Neural cell (in vitro differentiated cells): Measurements from ENCODE around the gene ATP1A2. TPM values are rescaled to one million over a fixed set of nuclear protein-coding genes. Genes with fewer than 3 reads are reported as not detected.

Experiments
- H2AFZ ChIP-seq: fragments of 200-600, 300-800 bp; sonication (generic), shearing (Covaris generic); 2 replicates; pipeline ENCODE4 v1.6.0; 2014; ENCODE audit warnings: low read depth, mild to moderate bottlenecking, antibody characterized with exemption, low read length, moderate library complexity
- H3F3A ChIP-seq: fragments of 200-600 bp; shearing (Covaris generic); 2 replicates; pipeline ENCODE4 v1.6.1; 2016; ENCODE audit warnings: mild to moderate bottlenecking, moderate library complexity, mixed read lengths, antibody characterized with exemption, low read length; ENCODE audit not compliant: insufficient read depth, poor library complexity, severe bottlenecking
- H3K27ac ChIP-seq: fragments of 200-600, 300-800 bp; sonication (generic), shearing (Covaris generic); 2 replicates; pipeline ENCODE4 v1.5.1; 2014; ENCODE audit warnings: mild to moderate bottlenecking, low read length, moderate library complexity
- H3K27me3 ChIP-seq: fragments of 300-800, 200-600 bp; sonication (generic), shearing (Covaris generic); 2 replicates; pipeline ENCODE4 v1.6.0; 2014; ENCODE audit warnings: mild to moderate bottlenecking, low read depth, low read length, moderate library complexity; ENCODE audit not compliant: insufficient read depth
- H3K36me3 ChIP-seq: fragments of 300-800, 200-600 bp; sonication (generic), shearing (Covaris generic); 2 replicates; pipeline ENCODE4 v1.5.1; 2014; ENCODE audit warnings: mild to moderate bottlenecking, antibody characterized with exemption, low read length, moderate library complexity; ENCODE audit not compliant: insufficient read depth
- H3K4me2 ChIP-seq: fragments of 300-800, 200-600 bp; sonication (generic), shearing (Covaris generic); 2 replicates; pipeline ENCODE4 v1.6.0; 2014; ENCODE audit warnings: mild to moderate bottlenecking, low read length
- H3K4me3 ChIP-seq: fragments of 300-800, 200-600 bp; sonication (generic), shearing (Covaris generic); 2 replicates; pipeline ENCODE4 v1.5.1; 2014; ENCODE audit warnings: mild to moderate bottlenecking, low read length, moderate library complexity
- H3K79me2 ChIP-seq: fragments of 200-600 bp; shearing (Covaris generic); replicated peaks from 2 replicates; pipeline ENCODE4 v1.6.0; 2014; ENCODE audit warnings: mild to moderate bottlenecking, low read length, moderate library complexity; ENCODE audit not compliant: insufficient read depth
- H3K9ac ChIP-seq: fragments of 300-800, 200-600 bp; sonication (generic), shearing (Covaris generic); 2 replicates; pipeline ENCODE4 v1.6.1; 2016; ENCODE audit warnings: mild to moderate bottlenecking, low read length, mixed read lengths
- H3K9me2 ChIP-seq: fragments of 200-600 bp; shearing (Covaris generic); 2 replicates; pipeline ENCODE4 v1.6.1; 2016; ENCODE audit warnings: mild to moderate bottlenecking, low read length, mixed read lengths; ENCODE audit not compliant: insufficient read depth
- H3K9me3 ChIP-seq: fragments of 200-600, 300-800 bp; sonication (generic), shearing (Covaris generic); 2 replicates; pipeline ENCODE4 v1.6.1; 2016; ENCODE audit warnings: mild to moderate bottlenecking, mixed run types, low read length, moderate library complexity, mixed read lengths
- H4K20me1 ChIP-seq: fragments of 200-600 bp; shearing (Covaris generic); 2 replicates; pipeline ENCODE4 v1.6.1; 2016; ENCODE audit warnings: mild to moderate bottlenecking, mixed run types; ENCODE audit not compliant: insufficient read depth
- EP300 ChIP-seq: fragments of 450-650 bp; conservative IDR thresholded peaks from 2 replicates; pipeline ENCODE4 v1.6.1; 2014; ENCODE audit warnings: antibody characterized with exemption, mild to moderate bottlenecking, moderate library complexity; ENCODE audit not compliant: poor library complexity, severe bottlenecking
- EZH2 ChIP-seq: fragments of 200-600, 300-800 bp; shearing (Covaris generic), sonication (generic); IDR thresholded peaks from 2 replicates; pipeline ENCODE4 v1.6.1; 2014; ENCODE audit warnings: antibody characterized with exemption, low read length, borderline replicate concordance, mild to moderate bottlenecking; ENCODE audit not compliant: insufficient read depth, poor library complexity, severe bottlenecking
- MXI1 ChIP-seq: fragments of 450-650 bp; conservative IDR thresholded peaks from 2 replicates; pipeline ENCODE4 v1.6.1; 2014; ENCODE audit warnings: antibody characterized with exemption, mild to moderate bottlenecking; ENCODE audit not compliant: poor library complexity, severe bottlenecking
- POLR2AphosphoS5 ChIP-seq: IDR thresholded peaks from 2 replicates; pipeline ENCODE4 v1.6.1; 2012
- RAD21 ChIP-seq: fragments of 450-650 bp; conservative IDR thresholded peaks from 2 replicates; pipeline ENCODE4 v1.6.1; 2014; ENCODE audit warnings: antibody characterized with exemption, mild to moderate bottlenecking, moderate library complexity
- SMC3 ChIP-seq: fragments of 450-650 bp; conservative IDR thresholded peaks from 2 replicates; pipeline ENCODE4 v1.6.1; 2014; ENCODE audit warnings: antibody characterized with exemption, mild to moderate bottlenecking, moderate library complexity; ENCODE audit not compliant: poor library complexity
- TAF1 ChIP-seq: IDR thresholded peaks from 2 replicates; pipeline ENCODE4 v1.6.1; 2012; ENCODE audit warnings: low read depth
- polyA plus RNA-seq: library from polyadenylated mRNA; depleted of rRNA; stranded (reverse); fragments of >200 nt; gene quantifications from 2 replicates; pipeline ENCODE4 v1.2.3, GENCODE V29; 2014
- TF ChIP-seq, protein P1 (sequence below): fragments of 450-650 bp; IDR thresholded peaks from 2 replicates; pipeline ENCODE4 v1.5.1; 2014; ENCODE audit warnings: antibody characterized with exemption, mild to moderate bottlenecking, moderate library complexity; ENCODE audit not compliant: poor library complexity, severe bottlenecking
- TF ChIP-seq, protein P2 (sequence below): IDR thresholded peaks from 2 replicates; pipeline ENCODE4 v1.6.1; 2012; ENCODE audit warnings: borderline replicate concordance

Gene ATP1A2
- polyA plus RNA-seq, 1 donor from 2014 or later, result 0.12 TPM

DNA sequence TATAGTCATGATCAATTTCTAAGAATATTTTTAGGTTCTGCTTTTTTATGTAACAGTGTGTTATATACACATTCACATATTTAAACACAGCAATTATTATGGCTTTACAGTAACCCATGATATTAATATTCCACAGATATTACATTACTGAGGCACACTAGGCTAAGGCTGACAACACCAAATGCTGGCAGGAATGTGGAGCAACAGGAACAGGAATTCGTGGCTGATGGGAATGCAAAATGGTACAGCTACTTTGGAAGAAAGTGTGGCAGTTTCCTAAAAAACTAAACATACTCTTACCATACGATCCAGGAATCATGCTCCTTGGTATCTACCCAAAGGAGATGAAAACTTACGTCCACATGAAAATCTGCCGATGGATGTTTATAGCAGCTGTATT, 36.1 kb upstream of the ATP1A2 start:
- Histone ChIP-seq H3K4me3 (no peak overlapping the region), H3K9me3 (no peaks in the 10 kb centered on the region), H3F3A (no peaks in the 10 kb centered on the region), H3K36me3 (no peaks in the 10 kb centered on the region), H3K27ac (no peak overlapping the region), H3K79me2 (no peaks in the 10 kb centered on the region), H3K27me3 (peaks cover 7% of the 10 kb centered on the region), H4K20me1 (no peaks in the 10 kb centered on the region), H3K9me2 (no peaks in the 10 kb centered on the region), H3K9ac (no peak overlapping the region), H2AFZ (no peak overlapping the region), H3K4me2 (no peak overlapping the region)
- TF ChIP-seq SMC3 (no peak), EP300 (no peak)

DNA sequence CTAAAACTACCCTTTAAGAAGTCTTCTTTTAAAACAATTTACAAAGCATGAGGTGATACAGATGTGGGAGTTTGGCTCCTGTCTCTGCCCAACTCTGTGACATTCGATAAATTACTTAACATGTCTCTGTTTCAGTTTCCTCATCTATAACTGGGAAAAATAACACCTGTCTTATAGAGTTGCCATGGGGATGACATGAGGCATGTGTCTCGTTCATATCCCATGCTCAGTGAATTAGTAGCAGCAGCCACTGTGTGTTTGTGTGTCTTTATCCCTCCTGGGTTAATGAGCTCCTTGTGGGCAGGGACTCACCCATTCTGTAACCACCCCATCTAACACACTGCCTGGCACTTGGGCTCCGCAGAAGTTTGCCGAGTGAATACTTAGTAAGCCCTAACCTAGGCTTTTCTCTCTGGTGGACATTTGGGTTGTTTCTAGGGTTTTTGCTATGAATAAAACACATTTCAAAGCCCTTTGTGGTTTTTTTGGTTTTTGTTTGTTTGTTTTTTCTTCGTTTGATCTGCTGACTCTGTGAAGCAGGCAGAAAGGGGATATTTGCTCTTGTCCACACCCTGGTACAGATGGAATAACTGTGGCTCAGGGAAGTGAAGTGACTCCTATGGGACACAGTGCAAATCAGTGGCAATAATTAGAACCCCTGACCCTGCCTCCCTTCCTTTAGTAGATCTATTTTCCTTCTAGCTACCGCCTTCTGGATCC, 35.0 kb upstream of the ATP1A2 start:
- Histone ChIP-seq H4K20me1 (no peaks in the 10 kb centered on the region), H3K36me3 (no peaks in the 10 kb centered on the region), H3K4me3 (peak overlapping the region; percentile 63), H3F3A (no peaks in the 10 kb centered on the region), H3K79me2 (no peaks in the 10 kb centered on the region), H3K9me2 (no peaks in the 10 kb centered on the region), H3K9ac (peak overlapping the region; percentile 52), H3K9me3 (no peaks in the 10 kb centered on the region), H3K4me2 (peak overlapping the region; percentile 47), H3K27me3 (peaks cover 7% of the 10 kb centered on the region), H2AFZ (peak overlapping the region; percentile 15), H3K27ac (peak overlapping the region; percentile 70)
- TF ChIP-seq EP300 (no peak), POLR2AphosphoS5 (no peak), SMC3 (no peak), EZH2 (no peak), RAD21 (no peak), TAF1 (no peak), MXI1 (no peak)
- TF ChIP-seq, protein P1, sequence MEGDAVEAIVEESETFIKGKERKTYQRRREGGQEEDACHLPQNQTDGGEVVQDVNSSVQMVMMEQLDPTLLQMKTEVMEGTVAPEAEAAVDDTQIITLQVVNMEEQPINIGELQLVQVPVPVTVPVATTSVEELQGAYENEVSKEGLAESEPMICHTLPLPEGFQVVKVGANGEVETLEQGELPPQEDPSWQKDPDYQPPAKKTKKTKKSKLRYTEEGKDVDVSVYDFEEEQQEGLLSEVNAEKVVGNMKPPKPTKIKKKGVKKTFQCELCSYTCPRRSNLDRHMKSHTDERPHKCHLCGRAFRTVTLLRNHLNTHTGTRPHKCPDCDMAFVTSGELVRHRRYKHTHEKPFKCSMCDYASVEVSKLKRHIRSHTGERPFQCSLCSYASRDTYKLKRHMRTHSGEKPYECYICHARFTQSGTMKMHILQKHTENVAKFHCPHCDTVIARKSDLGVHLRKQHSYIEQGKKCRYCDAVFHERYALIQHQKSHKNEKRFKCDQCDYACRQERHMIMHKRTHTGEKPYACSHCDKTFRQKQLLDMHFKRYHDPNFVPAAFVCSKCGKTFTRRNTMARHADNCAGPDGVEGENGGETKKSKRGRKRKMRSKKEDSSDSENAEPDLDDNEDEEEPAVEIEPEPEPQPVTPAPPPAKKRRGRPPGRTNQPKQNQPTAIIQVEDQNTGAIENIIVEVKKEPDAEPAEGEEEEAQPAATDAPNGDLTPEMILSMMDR, result no peak
- TF ChIP-seq, protein P2, sequence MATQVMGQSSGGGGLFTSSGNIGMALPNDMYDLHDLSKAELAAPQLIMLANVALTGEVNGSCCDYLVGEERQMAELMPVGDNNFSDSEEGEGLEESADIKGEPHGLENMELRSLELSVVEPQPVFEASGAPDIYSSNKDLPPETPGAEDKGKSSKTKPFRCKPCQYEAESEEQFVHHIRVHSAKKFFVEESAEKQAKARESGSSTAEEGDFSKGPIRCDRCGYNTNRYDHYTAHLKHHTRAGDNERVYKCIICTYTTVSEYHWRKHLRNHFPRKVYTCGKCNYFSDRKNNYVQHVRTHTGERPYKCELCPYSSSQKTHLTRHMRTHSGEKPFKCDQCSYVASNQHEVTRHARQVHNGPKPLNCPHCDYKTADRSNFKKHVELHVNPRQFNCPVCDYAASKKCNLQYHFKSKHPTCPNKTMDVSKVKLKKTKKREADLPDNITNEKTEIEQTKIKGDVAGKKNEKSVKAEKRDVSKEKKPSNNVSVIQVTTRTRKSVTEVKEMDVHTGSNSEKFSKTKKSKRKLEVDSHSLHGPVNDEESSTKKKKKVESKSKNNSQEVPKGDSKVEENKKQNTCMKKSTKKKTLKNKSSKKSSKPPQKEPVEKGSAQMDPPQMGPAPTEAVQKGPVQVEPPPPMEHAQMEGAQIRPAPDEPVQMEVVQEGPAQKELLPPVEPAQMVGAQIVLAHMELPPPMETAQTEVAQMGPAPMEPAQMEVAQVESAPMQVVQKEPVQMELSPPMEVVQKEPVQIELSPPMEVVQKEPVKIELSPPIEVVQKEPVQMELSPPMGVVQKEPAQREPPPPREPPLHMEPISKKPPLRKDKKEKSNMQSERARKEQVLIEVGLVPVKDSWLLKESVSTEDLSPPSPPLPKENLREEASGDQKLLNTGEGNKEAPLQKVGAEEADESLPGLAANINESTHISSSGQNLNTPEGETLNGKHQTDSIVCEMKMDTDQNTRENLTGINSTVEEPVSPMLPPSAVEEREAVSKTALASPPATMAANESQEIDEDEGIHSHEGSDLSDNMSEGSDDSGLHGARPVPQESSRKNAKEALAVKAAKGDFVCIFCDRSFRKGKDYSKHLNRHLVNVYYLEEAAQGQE, result no peak
